ENCODE data around the gene SCGB3A1. TPM values are rescaled to one million over a fixed set of nuclear protein-coding genes. Genes with fewer than 3 reads are reported as not detected.

SCGB3A1 gene
- polyA plus RNA-seq, 2 of the 4 experiments (the other 2 are of a cell fraction), result not detected

DNA sequence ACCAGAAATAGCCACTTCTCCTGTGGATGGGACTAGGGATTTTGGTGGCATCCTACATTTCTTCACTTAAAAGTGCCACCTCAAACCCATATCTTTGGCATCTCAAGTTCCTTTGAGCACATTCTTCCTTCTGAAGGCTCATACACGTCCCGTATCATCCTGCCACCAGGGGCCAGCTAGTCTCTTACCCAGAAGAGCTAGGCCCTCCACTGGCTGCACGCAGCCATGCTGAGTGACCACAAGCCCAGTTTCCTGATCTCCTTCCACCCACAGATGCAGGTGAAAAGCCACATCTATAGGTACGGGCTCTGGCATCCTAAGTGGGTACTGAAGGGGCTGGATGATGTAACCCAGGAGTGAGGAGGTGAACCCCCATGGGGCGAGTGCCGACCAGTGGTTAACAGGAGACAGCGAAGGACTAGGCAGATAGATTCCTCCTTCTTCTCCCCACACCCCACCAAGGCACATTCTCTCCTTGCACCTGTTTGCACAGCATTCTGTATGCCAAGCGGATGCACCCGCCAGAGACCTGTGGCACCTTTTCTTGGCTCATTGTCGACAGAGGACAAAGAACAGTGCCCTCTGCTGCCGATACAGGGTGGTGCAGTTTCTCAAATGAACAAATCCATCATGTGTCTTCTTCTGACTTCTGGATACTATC, 14.4 kb upstream of the SCGB3A1 start:
- FAIRE-seq (peak; percentile 76), DNase-seq (ENCODE audit: low read depth in 1 of 2, low spot score in 1 of 2) (peak; percentile 61 to 77), ATAC-seq (peak; percentile 58 to 75; a peak in 5 of 6 replicates)
- Histone ChIP-seq H3K4me2 (no peak overlapping the region), H3K9me3 (no peaks in the 10 kb centered on the region), H3K4me1 (no peaks in the 10 kb centered on the region), H3K4me3 (no peak overlapping the region), H3K27ac (no peak overlapping the region)
- 52% methylated on average over 11 of the region's 11 CpGs for WGBS (ENCODE audit: missing lambda C conversion rate)
- TF ChIP-seq SMC3 (IDR thresholded peaks at IDR 0.05), result peak; percentile 74
- TF ChIP-seq TFCP2L1 (CRISPR knock-in tag; IDR thresholded peaks at IDR 0.05), result no peak
- peak; percentile 57 to 71 for TF ChIP-seq RAD21 (conservative IDR thresholded peaks at IDR 0.05 in 1 of 2, IDR thresholded peaks at IDR 0.05 in 1 of 2)
- TF ChIP-seq, protein P1, sequence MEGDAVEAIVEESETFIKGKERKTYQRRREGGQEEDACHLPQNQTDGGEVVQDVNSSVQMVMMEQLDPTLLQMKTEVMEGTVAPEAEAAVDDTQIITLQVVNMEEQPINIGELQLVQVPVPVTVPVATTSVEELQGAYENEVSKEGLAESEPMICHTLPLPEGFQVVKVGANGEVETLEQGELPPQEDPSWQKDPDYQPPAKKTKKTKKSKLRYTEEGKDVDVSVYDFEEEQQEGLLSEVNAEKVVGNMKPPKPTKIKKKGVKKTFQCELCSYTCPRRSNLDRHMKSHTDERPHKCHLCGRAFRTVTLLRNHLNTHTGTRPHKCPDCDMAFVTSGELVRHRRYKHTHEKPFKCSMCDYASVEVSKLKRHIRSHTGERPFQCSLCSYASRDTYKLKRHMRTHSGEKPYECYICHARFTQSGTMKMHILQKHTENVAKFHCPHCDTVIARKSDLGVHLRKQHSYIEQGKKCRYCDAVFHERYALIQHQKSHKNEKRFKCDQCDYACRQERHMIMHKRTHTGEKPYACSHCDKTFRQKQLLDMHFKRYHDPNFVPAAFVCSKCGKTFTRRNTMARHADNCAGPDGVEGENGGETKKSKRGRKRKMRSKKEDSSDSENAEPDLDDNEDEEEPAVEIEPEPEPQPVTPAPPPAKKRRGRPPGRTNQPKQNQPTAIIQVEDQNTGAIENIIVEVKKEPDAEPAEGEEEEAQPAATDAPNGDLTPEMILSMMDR (IDR thresholded peaks at IDR 0.05), result peak; percentile 82
- no peak for TF ChIP-seq POLR2A (IDR thresholded peaks at IDR 0.05; ENCODE audit: low read length)
- TF ChIP-seq CBX8 (IDR thresholded peaks at IDR 0.05), result no peak
- TF ChIP-seq KDM5A (IDR thresholded peaks at IDR 0.05), result no peak
- POLR2A ChIA-PET, result no interaction called here
- CTCF ChIA-PET, result interaction anchor here (0.7 to 2.9 kb wide), 30 partner anchors 9 to 478 kb away, joined by 3 to 14 read pairs (median 4); no protein-coding TSS in a partner anchor

DNA sequence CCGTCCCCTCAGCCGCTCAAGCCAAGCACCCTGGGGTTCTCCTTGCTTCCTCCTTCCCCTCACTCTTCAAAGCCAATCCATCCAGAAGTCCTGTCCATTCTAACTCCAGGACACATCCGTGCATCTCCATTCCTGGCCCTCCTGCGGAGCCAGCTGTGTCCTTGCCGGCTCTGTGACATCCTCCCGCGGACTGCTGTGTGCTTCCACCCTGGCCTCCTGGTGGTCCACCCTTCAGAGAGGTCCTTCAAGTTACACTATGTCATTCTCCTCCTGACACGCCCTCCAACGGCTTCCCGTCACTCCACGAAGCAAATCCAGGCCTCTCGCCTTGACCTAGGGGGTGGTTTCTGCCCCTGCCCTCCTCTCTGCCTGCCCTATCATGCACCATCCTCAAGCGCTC, 13.0 kb upstream of the SCGB3A1 start:
- WGBS (ENCODE audit: missing lambda C conversion rate), result 77% methylated on average over 13 of the region's 13 CpGs
- FAIRE-seq, result no peak
- POLR2A ChIA-PET, result no interaction called here

More for the DNA sequence above, 13.0 kb upstream of the SCGB3A1 start:
- no peak for ATAC-seq
- H3K9me3 ChIP-seq, result no peaks in the 10 kb centered on the region
- no peak for DNase-seq (ENCODE audit: low read depth in 1 of 2, low spot score in 1 of 2)
- H3K4me1 ChIP-seq, result no peaks in the 10 kb centered on the region
- TF ChIP-seq, protein P2, sequence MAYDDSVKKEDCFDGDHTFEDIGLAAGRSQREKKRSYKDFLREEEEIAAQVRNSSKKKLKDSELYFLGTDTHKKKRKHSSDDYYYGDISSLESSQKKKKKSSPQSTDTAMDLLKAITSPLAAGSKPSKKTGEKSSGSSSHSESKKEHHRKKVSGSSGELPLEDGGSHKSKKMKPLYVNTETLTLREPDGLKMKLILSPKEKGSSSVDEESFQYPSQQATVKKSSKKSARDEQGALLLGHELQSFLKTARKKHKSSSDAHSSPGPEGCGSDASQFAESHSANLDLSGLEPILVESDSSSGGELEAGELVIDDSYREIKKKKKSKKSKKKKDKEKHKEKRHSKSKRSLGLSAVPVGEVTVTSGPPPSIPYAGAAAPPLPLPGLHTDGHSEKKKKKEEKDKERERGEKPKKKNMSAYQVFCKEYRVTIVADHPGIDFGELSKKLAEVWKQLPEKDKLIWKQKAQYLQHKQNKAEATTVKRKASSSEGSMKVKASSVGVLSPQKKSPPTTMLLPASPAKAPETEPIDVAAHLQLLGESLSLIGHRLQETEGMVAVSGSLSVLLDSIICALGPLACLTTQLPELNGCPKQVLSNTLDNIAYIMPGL (CRISPR knock-in tag; IDR thresholded peaks at IDR 0.05; ENCODE audit: borderline replicate concordance), result no peak
- no peak for TF ChIP-seq ESRRA (IDR thresholded peaks at IDR 0.05; ENCODE audit: borderline replicate concordance, low read length)
- TF ChIP-seq USF2 (IDR thresholded peaks at IDR 0.05), result no peak
- no peak for TF ChIP-seq FOXS1 (CRISPR knock-in tag; IDR thresholded peaks at IDR 0.05)
- TF ChIP-seq BHLHE40 (IDR thresholded peaks at IDR 0.05; ENCODE audit: low read depth, low read length), result no peak
- TF ChIP-seq CEBPB (IDR thresholded peaks at IDR 0.05), result no peak
- TF ChIP-seq ATOH8 (CRISPR knock-in tag; IDR thresholded peaks at IDR 0.05; ENCODE audit: low read depth), result no peak
- TF ChIP-seq NFE2L2 (conservative IDR thresholded peaks at IDR 0.05; ENCODE audit: low read length), result no peak
- no peak for TF ChIP-seq RNF2 (IDR thresholded peaks at IDR 0.05; ENCODE audit: borderline replicate concordance, low read depth)
- TF ChIP-seq TP53 (CRISPR knock-in tag; IDR thresholded peaks at IDR 0.05), result no peak
- TF ChIP-seq MAZ (IDR thresholded peaks at IDR 0.05; ENCODE audit: borderline replicate concordance, low read depth, low read length), result no peak
- TF ChIP-seq, protein P1 (IDR thresholded peaks at IDR 0.05), result no peak
- TF ChIP-seq HOXB5 (CRISPR knock-in tag; IDR thresholded peaks at IDR 0.05), result no peak
- no peak overlapping the region for H3K4me3 ChIP-seq
- H3K4me2 ChIP-seq, result no peak overlapping the region
- CTCF ChIA-PET, result interaction anchor here (1.6 to 2.5 kb wide), 3 partner anchors 15 to 33 kb away, joined by 7 to 14 read pairs (median 9); no protein-coding TSS in a partner anchor
- no peak overlapping the region for H3K27ac ChIP-seq
